Transverse colon (tissue), 4 donors: ENCODE measurements around the gene TMEM41A.

ENCODE experiments used
- CTCF ChIP-seq, 5 experiments: fragments of 200-600 bp in 3 of 5; fragments of 450-650 bp in 2 of 5; sonication (generic) in 3 of 5; IDR thresholded peaks; 1 replicate in 2 of 5; 2 replicates in 3 of 5; pipeline ENCODE4 v1.5.1; 2016 to 2017; ENCODE audit warnings: antibody characterized with exemption in 5 of 5, inconsistent platforms in 3 of 5, mild to moderate bottlenecking in 2 of 5, moderate library complexity in 1 of 5
- POLR2A ChIP-seq: fragments of 450-650 bp; IDR thresholded peaks from one replicate; pipeline ENCODE4 v1.6.1; 2016; ENCODE audit warnings: antibody characterized with exemption, mild to moderate bottlenecking, moderate library complexity
- POLR2AphosphoS5 ChIP-seq, 3 donors: sonication (generic); formaldehyde crosslinking; IDR thresholded peaks; one replicate each; pipeline ENCODE4 v1.6.1; 2016; ENCODE audit warnings: antibody characterized with exemption in 3 of 3

GRCh38 chr3:185470323-185470722 is 28.5 kb downstream of the TMEM41A start:
- no peak for TF ChIP-seq CTCF (IDR thresholded peaks at IDR 0.05)
- no peak for TF ChIP-seq POLR2A
- TF ChIP-seq POLR2AphosphoS5 (IDR thresholded peaks at IDR 0.05): no peak
